Measurements from ENCODE around the gene CRIP1. TPM values are rescaled to one million over a fixed set of nuclear protein-coding genes. Genes with fewer than 3 reads are reported as not detected.

CRIP1 gene
- total RNA-seq, 3 donors from 2014 or later, result 24.1 to 32.8 (median 32.8) TPM

DNA sequence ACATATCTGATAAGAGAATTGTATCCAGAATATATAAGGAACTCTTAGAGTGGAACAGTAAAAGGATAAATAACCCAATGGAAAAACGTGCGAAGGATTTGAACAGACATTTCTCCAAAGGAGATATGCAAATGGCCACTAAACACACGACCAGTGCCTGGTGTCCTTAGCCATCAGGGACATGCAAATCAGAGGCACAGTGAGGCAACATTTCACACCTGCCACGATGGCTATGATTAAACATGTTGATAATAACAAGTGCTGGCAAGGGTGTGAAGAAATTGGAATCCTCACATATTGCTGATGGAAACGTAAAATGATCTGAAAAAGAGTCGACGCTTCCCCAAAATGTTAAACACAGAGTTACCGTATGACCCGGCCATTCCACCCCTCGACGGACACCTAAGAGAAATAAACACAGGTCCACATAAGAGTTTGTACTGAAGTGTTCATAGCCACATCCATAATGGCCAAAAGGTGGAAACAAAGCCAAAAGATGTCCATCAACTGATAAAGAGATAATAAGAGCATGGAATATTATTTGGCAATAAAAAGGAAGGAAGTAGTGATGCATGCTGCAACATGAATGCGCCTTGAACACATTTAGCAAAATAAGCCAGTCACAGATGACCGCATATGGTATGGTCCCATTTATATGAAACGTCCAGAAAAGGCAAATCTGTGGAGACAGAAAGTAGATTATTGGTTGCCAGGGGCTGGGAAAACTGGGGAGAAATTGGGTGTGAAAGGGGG lies 33.4 kb downstream of the CRIP1 start:
- H3K27ac ChIP-seq, result no peak overlapping the region
- no peaks in the 10 kb centered on the region for H3K4me1 ChIP-seq
- intact Hi-C loops (cut with DNase I; ENCODE audit: low total_unique reads), result no loop called here
- no peak for TF ChIP-seq POLR2A (IDR thresholded peaks at IDR 0.05)
- no peak for TF ChIP-seq POLR2AphosphoS5 (IDR thresholded peaks at IDR 0.05)
- TF ChIP-seq, protein P1, sequence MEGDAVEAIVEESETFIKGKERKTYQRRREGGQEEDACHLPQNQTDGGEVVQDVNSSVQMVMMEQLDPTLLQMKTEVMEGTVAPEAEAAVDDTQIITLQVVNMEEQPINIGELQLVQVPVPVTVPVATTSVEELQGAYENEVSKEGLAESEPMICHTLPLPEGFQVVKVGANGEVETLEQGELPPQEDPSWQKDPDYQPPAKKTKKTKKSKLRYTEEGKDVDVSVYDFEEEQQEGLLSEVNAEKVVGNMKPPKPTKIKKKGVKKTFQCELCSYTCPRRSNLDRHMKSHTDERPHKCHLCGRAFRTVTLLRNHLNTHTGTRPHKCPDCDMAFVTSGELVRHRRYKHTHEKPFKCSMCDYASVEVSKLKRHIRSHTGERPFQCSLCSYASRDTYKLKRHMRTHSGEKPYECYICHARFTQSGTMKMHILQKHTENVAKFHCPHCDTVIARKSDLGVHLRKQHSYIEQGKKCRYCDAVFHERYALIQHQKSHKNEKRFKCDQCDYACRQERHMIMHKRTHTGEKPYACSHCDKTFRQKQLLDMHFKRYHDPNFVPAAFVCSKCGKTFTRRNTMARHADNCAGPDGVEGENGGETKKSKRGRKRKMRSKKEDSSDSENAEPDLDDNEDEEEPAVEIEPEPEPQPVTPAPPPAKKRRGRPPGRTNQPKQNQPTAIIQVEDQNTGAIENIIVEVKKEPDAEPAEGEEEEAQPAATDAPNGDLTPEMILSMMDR (IDR thresholded peaks at IDR 0.05), result no peak
- H3K27me3 ChIP-seq, result no peaks in the 10 kb centered on the region
- no peak for DNase-seq (ENCODE audit: low spot score in 2 of 2)
- no peaks in the 10 kb centered on the region for H3K36me3 ChIP-seq
- H3K9me3 ChIP-seq, result no peaks in the 10 kb centered on the region
- no peak overlapping the region for H3K4me3 ChIP-seq

DNA sequence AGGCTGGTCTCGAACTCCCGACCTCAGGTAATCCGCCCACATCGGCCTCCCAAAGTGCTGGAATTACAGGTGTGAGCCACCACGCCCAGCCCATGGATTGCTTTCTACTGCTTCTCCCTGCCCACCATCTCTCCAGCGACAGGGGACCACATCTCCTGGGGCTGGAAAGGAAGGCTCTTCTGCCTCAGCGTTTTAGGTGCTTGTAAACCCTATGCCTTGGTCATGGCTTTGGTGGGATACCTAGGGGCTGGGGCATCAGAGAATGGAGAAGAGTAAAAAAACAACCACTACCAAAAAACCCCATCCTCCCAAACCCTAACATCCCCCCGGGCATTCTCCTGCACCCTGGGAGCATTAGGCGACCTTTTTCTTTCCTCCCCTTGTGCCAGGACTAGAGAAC lies 38.6 kb downstream of the CRIP1 start:
- TF ChIP-seq POLR2AphosphoS5 (IDR thresholded peaks at IDR 0.05) (no peak), POLR2A (IDR thresholded peaks at IDR 0.05) (no peak)
- TF ChIP-seq, protein P1 (IDR thresholded peaks at IDR 0.05), result no peak
- peak overlapping the region; percentile 74 to 88 for H3K27ac ChIP-seq
- H3K36me3 ChIP-seq, result no peaks in the 10 kb centered on the region
- H3K27me3 ChIP-seq, result peaks cover 0 to 3% of the 10 kb centered on the region in 2 donors
- no peak for DNase-seq (ENCODE audit: low spot score in 2 of 2)
- intact Hi-C loops (cut with DNase I; ENCODE audit: low total_unique reads), result no loop called here
- peaks cover 4 to 24% of the 10 kb centered on the region in 2 donors for H3K4me1 ChIP-seq
- no peaks in the 10 kb centered on the region for H3K9me3 ChIP-seq
- H3K4me3 ChIP-seq, result no peak overlapping the region

DNA sequence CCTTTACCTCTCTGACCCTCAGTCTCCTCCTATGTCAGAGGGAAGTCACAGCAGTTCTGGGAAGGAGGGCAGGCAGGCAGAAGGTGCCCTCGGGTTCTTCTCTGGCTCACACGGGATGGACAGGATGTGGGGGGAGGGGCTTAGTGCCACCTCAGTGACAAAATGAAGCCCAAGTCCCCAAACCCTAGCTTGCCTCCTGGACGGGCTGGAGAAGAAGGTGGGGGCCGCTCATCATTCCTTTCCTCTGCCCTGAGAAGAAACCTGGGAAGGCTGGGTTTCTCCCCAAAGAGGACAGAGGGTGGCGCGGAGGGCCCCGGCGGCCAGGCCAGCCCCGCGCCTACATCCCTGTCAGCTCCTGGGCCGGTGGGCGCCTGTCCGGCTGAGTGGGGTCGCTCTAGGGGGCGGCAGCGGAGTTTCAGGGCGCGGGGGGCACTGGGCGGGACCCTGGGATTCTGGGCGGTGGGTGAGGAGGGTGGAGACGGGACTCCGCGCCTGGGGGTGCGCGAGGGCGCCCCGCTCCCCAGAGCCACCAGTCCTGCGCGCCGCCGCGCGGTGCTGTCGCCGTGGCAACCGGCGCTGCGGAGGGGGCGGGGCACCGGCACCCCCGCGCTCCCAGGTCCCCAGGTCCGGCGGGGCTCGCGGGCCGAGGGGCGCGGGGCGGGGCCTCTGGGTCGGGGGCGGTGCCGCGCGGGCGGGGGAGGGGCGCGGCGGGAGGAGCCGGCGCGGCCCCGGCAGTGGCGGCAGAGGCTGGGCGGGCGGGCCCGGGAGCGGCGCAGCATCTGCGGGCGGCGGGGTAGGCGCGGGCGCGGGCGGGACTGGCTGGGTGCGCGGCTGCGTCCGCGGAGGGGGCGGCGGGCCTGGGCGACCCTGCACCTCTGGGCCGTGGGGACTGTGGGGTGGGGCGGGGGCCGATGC lies 39.4 kb downstream of the CRIP1 start, which contains the start of gene TMEM121:
TMEM121 (plus strand) TSS at position 723 of the 915 bp plus-strand sequence. CDS start 2,252 bp downstream, outside the sequence.
- TF ChIP-seq, protein P1 (IDR thresholded peaks at IDR 0.05), result no peak
- TF ChIP-seq POLR2A (IDR thresholded peaks at IDR 0.05), result no peak
- no peak for TF ChIP-seq POLR2AphosphoS5 (IDR thresholded peaks at IDR 0.05)
- peaks cover 4 to 24% of the 10 kb centered on the region in 2 donors for H3K4me1 ChIP-seq
- H3K27me3 ChIP-seq, result peaks cover 0 to 3% of the 10 kb centered on the region in 2 donors
- no peaks in the 10 kb centered on the region for H3K36me3 ChIP-seq
- H3K9me3 ChIP-seq, result no peaks in the 10 kb centered on the region
- peak within 1 kb of the TSS; percentile 58 to 79 (median 74) for H3K4me3 ChIP-seq
- DNase-seq (ENCODE audit: low spot score in 2 of 2), result peak in 1 of 2 donors; percentile 36
- peak within 1 kb of the TSS; percentile 74 to 88 for H3K27ac ChIP-seq
- intact Hi-C loops (cut with DNase I; ENCODE audit: low total_unique reads), result no loop called here

DNA sequence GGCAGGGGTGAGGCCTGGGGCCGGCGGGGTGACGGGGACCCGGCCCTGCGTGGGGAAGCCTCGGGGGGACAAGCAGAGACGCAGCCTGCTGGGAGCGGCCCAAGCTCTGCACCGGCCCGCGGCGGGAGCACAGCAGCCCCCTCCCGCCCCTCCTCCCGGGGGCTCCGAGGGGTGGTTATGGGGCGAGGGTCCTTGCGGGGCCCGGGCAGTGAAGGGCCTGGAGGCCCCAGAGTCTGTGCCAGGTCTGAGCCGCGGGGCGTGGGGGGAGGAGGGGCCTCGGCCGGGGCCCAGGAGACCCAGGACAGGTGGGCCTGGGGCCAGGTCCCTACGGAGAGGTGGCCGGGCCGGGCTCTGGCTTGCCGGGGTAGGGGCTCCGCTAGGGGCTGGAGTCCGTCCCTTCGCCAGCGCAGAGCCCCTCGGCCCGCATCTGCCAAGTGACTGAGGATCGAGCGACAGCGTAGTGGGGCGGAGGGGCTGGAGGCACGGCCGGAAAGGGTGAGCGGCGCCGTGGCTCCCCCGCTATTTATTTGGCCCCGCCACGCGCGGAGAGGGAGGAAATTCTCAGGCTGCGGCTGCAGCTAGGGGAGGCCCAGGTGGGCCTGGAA lies 40.2 kb downstream of the CRIP1 start:
- Histone ChIP-seq H3K4me1 (peaks cover 4 to 24% of the 10 kb centered on the region in 2 donors), H3K9me3 (no peaks in the 10 kb centered on the region), H3K36me3 (no peaks in the 10 kb centered on the region), H3K27ac (peak overlapping the region; percentile 48 to 88), H3K4me3 (peak overlapping the region; percentile 58 to 79 (median 74)), H3K27me3 (peaks cover 0 to 3% of the 10 kb centered on the region in 2 donors)
- no peak for DNase-seq (ENCODE audit: low spot score in 2 of 2)
- intact Hi-C loops (cut with DNase I; ENCODE audit: low total_unique reads), result no loop called here
- TF ChIP-seq, protein P1 (IDR thresholded peaks at IDR 0.05), result no peak
- no peak for TF ChIP-seq POLR2AphosphoS5 (IDR thresholded peaks at IDR 0.05)
- no peak for TF ChIP-seq POLR2A (IDR thresholded peaks at IDR 0.05)

All from breast epithelium (tissue), 4 donors.